Activated CD4-positive, alpha-beta T cell treated with anti-CD3 and anti-CD28 coated beads, Interleukin-2, amount 10 ng/mL, durations not matched to agents 7 days and 5 days (primary cell): Measurements from ENCODE around the gene HMOX2. TPM values are rescaled to one million over a fixed set of nuclear protein-coding genes. Genes with fewer than 3 reads are reported as not detected.

Experiments
- CTCF ChIA-PET: fragments of 350-600 bp; sonication (Branson Sonifier 250); formaldehyde crosslinking; loops from one replicate; lab custom pipeline; 2021; ENCODE audit warnings: antibody characterized with exemption; lab: Charles Lee
- POLR2A ChIA-PET: fragments of 350-600 bp; sonication (Branson Sonifier 250); formaldehyde crosslinking; loops from one replicate; lab custom pipeline; 2021; ENCODE audit warnings: antibody characterized with exemption; lab: Charles Lee
- DNase-seq: peaks from one replicate; pipeline ENCODE4 v3.0.0-alpha.2; 2020
- H3K27ac Mint-ChIP-seq: one replicate; pipeline ENCODE4 v1.8.0; 2021; ENCODE audit warnings: mild to moderate bottlenecking, moderate library complexity, mixed read lengths
- H3K27me3 Mint-ChIP-seq: one replicate; pipeline ENCODE4 v1.8.0; 2021; ENCODE audit warnings: mixed read lengths
- H3K36me3 Mint-ChIP-seq: one replicate; pipeline ENCODE4 v1.8.0; 2021; ENCODE audit warnings: low read depth, mixed read lengths
- H3K4me1 Mint-ChIP-seq: one replicate; pipeline ENCODE4 v1.8.0; 2021; ENCODE audit warnings: mixed read lengths
- H3K4me3 Mint-ChIP-seq: one replicate; pipeline ENCODE4 v1.8.0; 2021; ENCODE audit warnings: mild to moderate bottlenecking, moderate library complexity, mixed read lengths
- H3K9me3 Mint-ChIP-seq: one replicate; pipeline ENCODE4 v1.8.0; 2021; ENCODE audit warnings: mixed read lengths
- total RNA-seq, 2 experiments: library from RNA; stranded (reverse); gene quantifications; one replicate each; pipeline ENCODE4 v1.2.3, GENCODE V29; 2021

HMOX2 gene
- total RNA-seq, 2 experiments from 2014 or later = 86.3 to 107 TPM

GRCh38 chr16:4519274-4520058, 43.3 kb downstream of the HMOX2 start:
- no peak for DNase-seq
- Mint-ChIP-seq H3K4me1 (peaks cover 41% of the 10 kb centered on the region), H3K27ac (no peak overlapping the region), H3K27me3 (no peaks in the 10 kb centered on the region), H3K4me3 (no peak overlapping the region), H3K9me3 (no peaks in the 10 kb centered on the region), H3K36me3 (peaks cover 6% of the 10 kb centered on the region)
- ChIA-PET POLR2A (no interaction called here), CTCF (interaction anchor here (1.0 to 1.5 kb wide), 2 partner anchors 14 to 16 kb away, joined by 3 to 4 read pairs; no protein-coding TSS in a partner anchor)

- Mint-ChIP-seq H3K4me3 (no peak overlapping the region), H3K36me3 (peaks cover 9% of the 10 kb centered on the region), H3K27ac (no peak overlapping the region), H3K4me1 (peaks cover 31% of the 10 kb centered on the region), H3K9me3 (no peaks in the 10 kb centered on the region), H3K27me3 (no peaks in the 10 kb centered on the region)
- POLR2A ChIA-PET = no interaction called here
- CTCF ChIA-PET = interaction anchor here (0.9 to 1.5 kb wide), 2 partner anchors 9 to 40 kb away, joined by 4 to 5 read pairs; no protein-coding TSS in a partner anchor
- no peak for DNase-seq
Measured at GRCh38 chr16:4520913-4521312, 44.7 kb downstream of the HMOX2 start.

- POLR2A ChIA-PET = no interaction called here
- peak overlapping the region; percentile 19 for H3K27ac Mint-ChIP-seq
- no peaks in the 10 kb centered on the region for H3K27me3 Mint-ChIP-seq
- peaks cover 33% of the 10 kb centered on the region for H3K4me1 Mint-ChIP-seq
- H3K4me3 Mint-ChIP-seq = no peak overlapping the region
- DNase-seq = no peak
- CTCF ChIA-PET = interaction anchor here (0.6 to 1.5 kb wide), 5 partner anchors 12 to 1654 kb away, joined by 3 to 4 read pairs (median 4); no protein-coding TSS in a partner anchor
- no peaks in the 10 kb centered on the region for H3K9me3 Mint-ChIP-seq
- H3K36me3 Mint-ChIP-seq = peaks cover 11% of the 10 kb centered on the region
Measured at GRCh38 chr16:4522051-4522581, 45.9 kb downstream of the HMOX2 start.

DNA sequence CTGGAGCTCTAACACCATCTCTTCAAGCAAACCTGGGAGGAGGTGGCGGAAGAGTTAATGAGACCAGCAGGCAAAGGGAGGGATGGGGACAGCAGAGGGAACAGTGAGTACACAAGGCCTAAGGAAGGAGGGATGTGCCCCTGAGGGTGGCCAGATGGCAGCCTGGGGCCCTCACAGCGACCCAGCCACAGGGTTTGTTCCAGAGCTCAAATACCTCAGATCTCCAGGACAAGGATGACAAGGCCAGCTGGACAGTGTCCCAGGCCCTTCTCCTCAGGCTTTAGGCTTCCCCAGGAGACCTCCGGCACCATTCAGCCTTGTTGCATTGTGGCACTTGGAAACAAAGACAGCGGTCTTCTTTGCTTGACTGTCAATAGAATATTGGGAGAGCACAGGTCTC, 47.5 kb downstream of the HMOX2 start:
- CTCF ChIA-PET = interaction anchor here (1.3 to 1.7 kb wide), 3 partner anchors 18 to 101 kb away, joined by 3 to 5 read pairs (median 4); partner anchors contain the start of gene MGRN1
- Mint-ChIP-seq H3K4me3 (no peak overlapping the region), H3K36me3 (peaks cover 18% of the 10 kb centered on the region), H3K27me3 (no peaks in the 10 kb centered on the region), H3K27ac (no peak overlapping the region), H3K4me1 (peaks cover 41% of the 10 kb centered on the region), H3K9me3 (peaks cover 2% of the 10 kb centered on the region)
- no peak for DNase-seq
- POLR2A ChIA-PET = no interaction called here

GRCh38 chr16:4524571-4524970, 48.4 kb downstream of the HMOX2 start:
- no peak for DNase-seq
- H3K9me3 Mint-ChIP-seq = peaks cover 2% of the 10 kb centered on the region
- peaks cover 50% of the 10 kb centered on the region for H3K4me1 Mint-ChIP-seq
- H3K27me3 Mint-ChIP-seq = no peaks in the 10 kb centered on the region
- no peak overlapping the region for H3K4me3 Mint-ChIP-seq
- peaks cover 19% of the 10 kb centered on the region for H3K36me3 Mint-ChIP-seq
- no peak overlapping the region for H3K27ac Mint-ChIP-seq
- CTCF ChIA-PET = interaction anchor here (1.0 to 1.7 kb wide), 4 partner anchors 19 to 100 kb away, joined by 3 to 6 read pairs (median 4); partner anchors contain the start of gene MGRN1
- POLR2A ChIA-PET = no interaction called here

GRCh38 chr16:4525069-4525468, 48.9 kb downstream of the HMOX2 start:
- Mint-ChIP-seq H3K9me3 (peaks cover 2% of the 10 kb centered on the region), H3K27ac (no peak overlapping the region), H3K36me3 (peaks cover 20% of the 10 kb centered on the region), H3K4me1 (peaks cover 52% of the 10 kb centered on the region), H3K27me3 (no peaks in the 10 kb centered on the region), H3K4me3 (no peak overlapping the region)
- DNase-seq = no peak
- ChIA-PET POLR2A (no interaction called here), CTCF (interaction anchor here (1.0 to 1.7 kb wide), 3 partner anchors 19 to 99 kb away, joined by 4 to 6 read pairs (median 5); partner anchors contain the start of gene MGRN1)

DNA sequence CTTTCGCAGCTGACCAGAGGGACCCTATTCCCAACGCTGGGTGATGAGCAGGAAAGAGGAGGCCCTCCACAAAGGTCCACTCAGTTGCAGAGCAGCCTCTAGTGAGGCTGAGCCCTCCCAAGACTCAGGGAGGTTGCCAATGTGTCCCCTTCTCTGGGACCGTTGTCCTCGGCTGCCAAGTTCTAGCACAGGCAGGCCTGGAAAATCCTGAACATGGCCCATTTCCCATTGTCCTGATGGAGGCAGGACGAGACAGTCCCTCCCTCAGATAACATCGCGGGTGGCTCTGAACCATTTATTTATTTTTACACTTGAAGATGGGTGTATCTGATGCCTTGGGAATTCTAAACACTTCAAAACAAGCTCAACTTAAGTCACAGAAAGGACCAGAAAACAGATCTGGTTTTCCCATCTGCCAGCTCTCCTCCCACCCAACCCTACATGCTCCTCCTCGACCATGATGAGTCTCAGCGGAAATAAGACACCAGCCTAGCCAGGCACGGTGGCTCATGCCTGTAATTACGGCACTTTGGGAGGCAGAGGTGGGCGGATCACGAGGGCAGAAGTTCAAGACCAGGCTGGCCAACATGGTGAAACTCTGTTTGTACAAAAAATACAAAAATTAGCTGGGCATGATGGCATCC, 49.6 kb downstream of the HMOX2 start:
- Mint-ChIP-seq H3K27ac (no peak overlapping the region), H3K27me3 (no peaks in the 10 kb centered on the region), H3K36me3 (peaks cover 20% of the 10 kb centered on the region), H3K4me1 (peaks cover 56% of the 10 kb centered on the region), H3K9me3 (peaks cover 2% of the 10 kb centered on the region), H3K4me3 (no peak overlapping the region)
- no peak for DNase-seq
- POLR2A ChIA-PET = no interaction called here
- CTCF ChIA-PET = interaction anchor here (0.9 to 1.2 kb wide), 4 partner anchors 11 to 23 kb away, joined by 3 to 6 read pairs (median 4); no protein-coding TSS in a partner anchor

- ChIA-PET POLR2A (interaction anchor here (1.0 kb wide), 1 partner anchor 10 kb away, joined by 4 read pairs; the partner anchor contains the start of gene CDIP1), CTCF (interaction anchor here (0.6 to 1.4 kb wide), 7 partner anchors 8 to 489 kb away, joined by 3 to 5 read pairs (median 4); no protein-coding TSS in a partner anchor)
- Mint-ChIP-seq H3K9me3 (peaks cover 2% of the 10 kb centered on the region), H3K4me1 (peaks cover 66% of the 10 kb centered on the region), H3K27ac (peak overlapping the region; percentile 88), H3K4me3 (no peak overlapping the region), H3K36me3 (peaks cover 37% of the 10 kb centered on the region), H3K27me3 (no peaks in the 10 kb centered on the region)
- peak; percentile 48 for DNase-seq
Measured at GRCh38 chr16:4529085-4530060, 53.2 kb downstream of the HMOX2 start.

- Mint-ChIP-seq H3K4me1 (peaks cover 79% of the 10 kb centered on the region), H3K36me3 (peaks cover 35% of the 10 kb centered on the region), H3K9me3 (peaks cover 2% of the 10 kb centered on the region), H3K4me3 (no peak overlapping the region), H3K27me3 (no peaks in the 10 kb centered on the region), H3K27ac (no peak overlapping the region)
- no peak for DNase-seq
- ChIA-PET CTCF (interaction anchor here (1.5 to 1.9 kb wide), 2 partner anchors 15 to 20 kb away, joined by 3 to 5 read pairs; no protein-coding TSS in a partner anchor), POLR2A (no interaction called here)
Measured at GRCh38 chr16:4531811-4532210, 55.6 kb downstream of the HMOX2 start.

GRCh38 chr16:4532238-4532637, 56.0 kb downstream of the HMOX2 start:
- POLR2A ChIA-PET = no interaction called here
- DNase-seq = no peak
- Mint-ChIP-seq H3K9me3 (peaks cover 2% of the 10 kb centered on the region), H3K4me1 (peaks cover 79% of the 10 kb centered on the region), H3K27ac (peak overlapping the region; percentile 10), H3K27me3 (no peaks in the 10 kb centered on the region), H3K4me3 (no peak overlapping the region), H3K36me3 (peaks cover 38% of the 10 kb centered on the region)
- CTCF ChIA-PET = interaction anchor here (1.2 to 1.9 kb wide), 3 partner anchors 14 to 20 kb away, joined by 3 to 5 read pairs (median 3); no protein-coding TSS in a partner anchor

- Mint-ChIP-seq H3K4me1 (peaks cover 76% of the 10 kb centered on the region), H3K27me3 (no peaks in the 10 kb centered on the region), H3K9me3 (no peaks in the 10 kb centered on the region), H3K36me3 (peaks cover 33% of the 10 kb centered on the region), H3K27ac (peak overlapping the region; percentile 66), H3K4me3 (no peak overlapping the region)
- DNase-seq = no peak
- POLR2A ChIA-PET = no interaction called here
- CTCF ChIA-PET = interaction anchor here (1.2 kb wide), 1 partner anchor 15 kb away, joined by 3 read pairs; no protein-coding TSS in a partner anchor
Measured at GRCh38 chr16:4533490-4533889, 57.3 kb downstream of the HMOX2 start.
